ENCODE data around the gene CLDN11.

Gene CLDN11

DNA sequence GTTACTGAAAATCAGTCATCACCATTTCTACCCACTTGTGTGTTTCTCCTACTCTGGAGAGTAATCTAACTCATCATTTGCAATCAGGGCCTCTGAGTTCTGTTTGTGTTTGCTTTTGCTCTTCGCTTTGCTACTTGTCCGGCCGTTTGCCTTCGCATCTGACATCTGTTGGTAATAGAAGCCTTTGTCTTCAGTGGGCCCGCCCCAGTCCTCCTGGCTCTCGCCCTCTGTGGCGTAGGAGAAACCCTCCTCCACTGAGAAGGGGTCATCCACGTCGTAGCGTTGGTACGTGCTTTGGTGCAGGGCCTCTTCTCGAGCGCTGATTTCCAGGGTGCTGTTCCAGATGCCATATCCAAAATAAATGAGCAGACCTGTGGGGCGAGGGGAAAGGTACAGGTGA is 48.3 kb downstream of the CLDN11 start:
- Histone ChIP-seq H2BK15ac (replicated peaks; ENCODE audit: low read depth) (no peak overlapping the region), H3K36me3 (ENCODE audit: control insufficient read depth, insufficient read depth, low read length) (no peaks in the 10 kb centered on the region), H3K79me2 (ENCODE audit: control insufficient read depth, insufficient read depth, low read length) (no peaks in the 10 kb centered on the region), H4K8ac (ENCODE audit: low read depth, low read length) (no peak overlapping the region), H3K9ac (ENCODE audit: low read length) (no peak overlapping the region), H3K4me2 (ENCODE audit: low read length) (no peak overlapping the region), H3K4ac (ENCODE audit: low read depth, low read length) (no peak overlapping the region), H3K4me1 (ENCODE audit: control insufficient read depth, low read depth, low read length) (peaks cover 3% of the 10 kb centered on the region), H3K27ac (ENCODE audit: low read depth, low read length) (no peak overlapping the region), H3K27me3 (ENCODE audit: insufficient read depth, low read length, poor library complexity) (no peaks in the 10 kb centered on the region), H2BK120ac (ENCODE audit: low read depth, low read length) (no peak overlapping the region), H2BK5ac (ENCODE audit: low read length) (no peak overlapping the region), H4K5ac (ENCODE audit: low read length) (no peak overlapping the region), H3K79me1 (ENCODE audit: low read length) (no peaks in the 10 kb centered on the region), H2AK5ac (ENCODE audit: low read length) (no peak overlapping the region), H3K18ac (ENCODE audit: low read length) (no peak overlapping the region), H3K23ac (ENCODE audit: low read length) (no peak overlapping the region), H3K56ac (ENCODE audit: low read length) (peak overlapping the region; percentile 19), H3K4me3 (ENCODE audit: low read length) (no peak overlapping the region)
- DNase-seq, result no peak
- WGBS (ENCODE audit: extremely low coverage, insufficient coverage, low lambda C conversion rate), result no CpG with 5 or more reads among the region's 14 CpGs

- H3K79me1 ChIP-seq (ENCODE audit: low read length), result no peaks in the 10 kb centered on the region
- H2AK5ac ChIP-seq (ENCODE audit: low read length), result no peak overlapping the region
- H4K5ac ChIP-seq (ENCODE audit: low read length), result no peak overlapping the region
- H3K4ac ChIP-seq (ENCODE audit: low read depth, low read length), result no peak overlapping the region
- no peak overlapping the region for H4K8ac ChIP-seq (ENCODE audit: low read depth, low read length)
- H3K18ac ChIP-seq (ENCODE audit: low read length), result no peak overlapping the region
- no peaks in the 10 kb centered on the region for H3K36me3 ChIP-seq (ENCODE audit: control insufficient read depth, insufficient read depth, low read length)
- H3K23ac ChIP-seq (ENCODE audit: low read length), result no peak overlapping the region
- H3K9ac ChIP-seq (ENCODE audit: low read length), result no peak overlapping the region
- no peak overlapping the region for H2BK5ac ChIP-seq (ENCODE audit: low read length)
- no peak overlapping the region for H3K27ac ChIP-seq (ENCODE audit: low read depth, low read length)
- no peak overlapping the region for H3K4me2 ChIP-seq (ENCODE audit: low read length)
- no peak overlapping the region for H2BK120ac ChIP-seq (ENCODE audit: low read depth, low read length)
- H3K4me1 ChIP-seq (ENCODE audit: control insufficient read depth, low read depth, low read length), result peaks cover 3% of the 10 kb centered on the region
- no peak overlapping the region for H2BK15ac ChIP-seq (replicated peaks; ENCODE audit: low read depth)
- DNase-seq, result no peak
- no peak overlapping the region for H3K4me3 ChIP-seq (ENCODE audit: low read length)
- no CpG with 5 or more reads among the region's 7 CpGs for WGBS (ENCODE audit: extremely low coverage, insufficient coverage, low lambda C conversion rate)
- H3K56ac ChIP-seq (ENCODE audit: low read length), result no peak overlapping the region
- H3K27me3 ChIP-seq (ENCODE audit: insufficient read depth, low read length, poor library complexity), result no peaks in the 10 kb centered on the region
- H3K79me2 ChIP-seq (ENCODE audit: control insufficient read depth, insufficient read depth, low read length), result no peaks in the 10 kb centered on the region
Observed at GRCh38 chr3:170467571-170468147, 49.0 kb downstream of the CLDN11 start.

DNA sequence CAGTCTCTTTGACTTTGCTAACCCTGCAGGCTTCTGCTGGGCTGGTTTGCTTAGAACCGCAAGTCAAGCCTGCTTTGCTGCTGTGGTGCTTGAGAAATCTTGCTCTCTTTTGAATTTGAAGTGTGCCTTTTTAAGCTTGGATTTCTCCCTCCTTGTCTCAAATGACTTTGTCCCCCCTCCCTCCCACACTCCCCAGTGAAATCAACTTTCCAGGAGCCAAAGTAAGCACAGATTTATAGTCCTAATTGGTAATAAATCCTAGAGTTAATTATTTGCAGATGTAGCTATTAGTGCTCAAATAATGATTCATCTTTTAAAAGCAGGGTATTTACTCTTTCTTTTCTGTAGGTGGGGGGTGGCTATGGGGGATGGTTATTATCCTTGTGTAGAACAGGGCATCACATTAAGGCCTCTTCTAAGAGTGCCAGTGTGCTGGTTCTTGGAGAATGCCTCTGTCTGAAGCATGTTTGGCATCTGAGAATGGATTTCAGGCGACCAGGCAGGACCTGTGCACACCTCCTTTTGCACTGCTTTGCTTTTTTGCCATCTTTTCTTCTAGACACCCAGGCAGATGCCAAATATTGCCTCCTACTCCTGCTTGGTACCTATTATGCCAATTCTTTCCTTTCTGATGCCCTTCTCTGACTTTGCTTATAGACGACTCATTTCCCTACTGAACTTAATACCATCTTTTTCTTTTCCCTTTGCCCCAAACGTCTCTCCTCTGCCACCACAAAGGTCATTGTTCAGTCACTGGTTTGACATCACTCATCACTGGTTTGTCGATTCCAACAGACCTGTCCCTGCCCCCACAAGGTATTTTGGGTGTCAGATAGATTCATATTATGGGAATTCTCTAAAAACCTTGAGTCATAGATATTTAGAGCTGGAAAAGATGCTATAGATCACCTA is 50.7 kb downstream of the CLDN11 start:
- H2BK120ac ChIP-seq (ENCODE audit: low read depth, low read length), result no peak overlapping the region
- H3K27me3 ChIP-seq (ENCODE audit: insufficient read depth, low read length, poor library complexity), result no peaks in the 10 kb centered on the region
- no peak overlapping the region for H3K27ac ChIP-seq (ENCODE audit: low read depth, low read length)
- H3K79me2 ChIP-seq (ENCODE audit: control insufficient read depth, insufficient read depth, low read length), result no peaks in the 10 kb centered on the region
- H3K36me3 ChIP-seq (ENCODE audit: control insufficient read depth, insufficient read depth, low read length), result no peaks in the 10 kb centered on the region
- no peak overlapping the region for H4K5ac ChIP-seq (ENCODE audit: low read length)
- H3K4me2 ChIP-seq (ENCODE audit: low read length), result no peak overlapping the region
- H3K4me3 ChIP-seq (ENCODE audit: low read length), result no peak overlapping the region
- H3K56ac ChIP-seq (ENCODE audit: low read length), result no peak overlapping the region
- no peaks in the 10 kb centered on the region for H3K79me1 ChIP-seq (ENCODE audit: low read length)
- no peak overlapping the region for H2AK5ac ChIP-seq (ENCODE audit: low read length)
- no peak overlapping the region for H2BK15ac ChIP-seq (replicated peaks; ENCODE audit: low read depth)
- no peak for DNase-seq
- no peak overlapping the region for H3K18ac ChIP-seq (ENCODE audit: low read length)
- no peak overlapping the region for H3K23ac ChIP-seq (ENCODE audit: low read length)
- no CpG with 5 or more reads among the region's 5 CpGs for WGBS (ENCODE audit: extremely low coverage, insufficient coverage, low lambda C conversion rate)
- H3K4ac ChIP-seq (ENCODE audit: low read depth, low read length), result no peak overlapping the region
- H3K9ac ChIP-seq (ENCODE audit: low read length), result no peak overlapping the region
- H3K4me1 ChIP-seq (ENCODE audit: control insufficient read depth, low read depth, low read length), result no peaks in the 10 kb centered on the region
- H2BK5ac ChIP-seq (ENCODE audit: low read length), result no peak overlapping the region
- no peak overlapping the region for H4K8ac ChIP-seq (ENCODE audit: low read depth, low read length)

- no peak overlapping the region for H3K4me3 ChIP-seq (ENCODE audit: low read length)
- H2BK5ac ChIP-seq (ENCODE audit: low read length), result no peak overlapping the region
- H3K79me2 ChIP-seq (ENCODE audit: control insufficient read depth, insufficient read depth, low read length), result no peaks in the 10 kb centered on the region
- H3K9ac ChIP-seq (ENCODE audit: low read length), result no peak overlapping the region
- H3K4me2 ChIP-seq (ENCODE audit: low read length), result no peak overlapping the region
- no peak overlapping the region for H4K8ac ChIP-seq (ENCODE audit: low read depth, low read length)
- H3K36me3 ChIP-seq (ENCODE audit: control insufficient read depth, insufficient read depth, low read length), result no peaks in the 10 kb centered on the region
- no peaks in the 10 kb centered on the region for H3K4me1 ChIP-seq (ENCODE audit: control insufficient read depth, low read depth, low read length)
- H3K27ac ChIP-seq (ENCODE audit: low read depth, low read length), result no peak overlapping the region
- no peak overlapping the region for H4K5ac ChIP-seq (ENCODE audit: low read length)
- no peak overlapping the region for H2AK5ac ChIP-seq (ENCODE audit: low read length)
- no peak overlapping the region for H3K4ac ChIP-seq (ENCODE audit: low read depth, low read length)
- DNase-seq, result no peak
- no peak overlapping the region for H2BK15ac ChIP-seq (replicated peaks; ENCODE audit: low read depth)
- H3K23ac ChIP-seq (ENCODE audit: low read length), result no peak overlapping the region
- no peaks in the 10 kb centered on the region for H3K79me1 ChIP-seq (ENCODE audit: low read length)
- WGBS (ENCODE audit: extremely low coverage, insufficient coverage, low lambda C conversion rate), result no CpG with 5 or more reads among the region's 9 CpGs
- H3K27me3 ChIP-seq (ENCODE audit: insufficient read depth, low read length, poor library complexity), result no peaks in the 10 kb centered on the region
- H3K18ac ChIP-seq (ENCODE audit: low read length), result no peak overlapping the region
- H3K56ac ChIP-seq (ENCODE audit: low read length), result no peak overlapping the region
- H2BK120ac ChIP-seq (ENCODE audit: low read depth, low read length), result no peak overlapping the region
Observed at GRCh38 chr3:170470063-170471016, 51.7 kb downstream of the CLDN11 start.

GRCh38 chr3:170471149-170471548 is 52.5 kb downstream of the CLDN11 start:
- H3K4me3 ChIP-seq (ENCODE audit: low read length), result no peak overlapping the region

More at GRCh38 chr3:170471149-170471548, 52.5 kb downstream of the CLDN11 start:
- H2BK15ac ChIP-seq (replicated peaks; ENCODE audit: low read depth), result no peak overlapping the region
- H3K4ac ChIP-seq (ENCODE audit: low read depth, low read length), result no peak overlapping the region
- no peak overlapping the region for H4K8ac ChIP-seq (ENCODE audit: low read depth, low read length)
- no peak overlapping the region for H3K9ac ChIP-seq (ENCODE audit: low read length)
- no peaks in the 10 kb centered on the region for H3K27me3 ChIP-seq (ENCODE audit: insufficient read depth, low read length, poor library complexity)
- H3K4me2 ChIP-seq (ENCODE audit: low read length), result no peak overlapping the region
- H3K27ac ChIP-seq (ENCODE audit: low read depth, low read length), result no peak overlapping the region
- WGBS (ENCODE audit: extremely low coverage, insufficient coverage, low lambda C conversion rate), result no CpG with 5 or more reads among the region's 3 CpGs
- H3K23ac ChIP-seq (ENCODE audit: low read length), result no peak overlapping the region
- H2BK120ac ChIP-seq (ENCODE audit: low read depth, low read length), result no peak overlapping the region
- no peaks in the 10 kb centered on the region for H3K36me3 ChIP-seq (ENCODE audit: control insufficient read depth, insufficient read depth, low read length)
- no peak for DNase-seq
- H2AK5ac ChIP-seq (ENCODE audit: low read length), result no peak overlapping the region
- H3K4me1 ChIP-seq (ENCODE audit: control insufficient read depth, low read depth, low read length), result no peaks in the 10 kb centered on the region
- H3K18ac ChIP-seq (ENCODE audit: low read length), result no peak overlapping the region
- H3K56ac ChIP-seq (ENCODE audit: low read length), result no peak overlapping the region
- no peaks in the 10 kb centered on the region for H3K79me2 ChIP-seq (ENCODE audit: control insufficient read depth, insufficient read depth, low read length)
- H4K5ac ChIP-seq (ENCODE audit: low read length), result no peak overlapping the region
- no peaks in the 10 kb centered on the region for H3K79me1 ChIP-seq (ENCODE audit: low read length)
- H2BK5ac ChIP-seq (ENCODE audit: low read length), result no peak overlapping the region
